Measurements from ENCODE around the gene TRAPPC8. TPM values are rescaled to one million over a fixed set of nuclear protein-coding genes. Genes with fewer than 3 reads are reported as not detected.

The TRAPPC8 gene
- total RNA-seq, 1 donor from 2014 or later, result 51.5 TPM

DNA sequence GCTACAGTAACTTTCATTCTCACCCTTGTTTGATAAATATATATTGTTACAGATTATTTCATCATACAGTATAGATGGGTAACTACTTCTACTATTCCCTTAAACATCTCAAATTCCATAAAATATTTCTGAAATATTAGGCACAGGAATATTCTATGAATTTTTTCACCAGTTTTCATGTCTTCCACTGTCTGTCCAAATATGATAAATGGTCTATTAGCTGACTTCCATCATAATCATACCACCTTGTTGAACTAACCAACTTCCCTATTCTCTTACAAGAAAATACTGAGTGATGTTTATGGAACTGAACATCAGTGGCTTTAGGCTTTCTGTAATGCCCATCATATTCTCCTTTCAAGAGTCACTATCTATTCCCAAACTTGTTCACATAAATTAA, 82.4 kb downstream of the TRAPPC8 start:
- TF ChIP-seq EZH2phosphoT487 (IDR thresholded peaks at IDR 0.05), result no peak
- no peak for TF ChIP-seq EZH2 (IDR thresholded peaks at IDR 0.05)
- TF ChIP-seq, protein P1, sequence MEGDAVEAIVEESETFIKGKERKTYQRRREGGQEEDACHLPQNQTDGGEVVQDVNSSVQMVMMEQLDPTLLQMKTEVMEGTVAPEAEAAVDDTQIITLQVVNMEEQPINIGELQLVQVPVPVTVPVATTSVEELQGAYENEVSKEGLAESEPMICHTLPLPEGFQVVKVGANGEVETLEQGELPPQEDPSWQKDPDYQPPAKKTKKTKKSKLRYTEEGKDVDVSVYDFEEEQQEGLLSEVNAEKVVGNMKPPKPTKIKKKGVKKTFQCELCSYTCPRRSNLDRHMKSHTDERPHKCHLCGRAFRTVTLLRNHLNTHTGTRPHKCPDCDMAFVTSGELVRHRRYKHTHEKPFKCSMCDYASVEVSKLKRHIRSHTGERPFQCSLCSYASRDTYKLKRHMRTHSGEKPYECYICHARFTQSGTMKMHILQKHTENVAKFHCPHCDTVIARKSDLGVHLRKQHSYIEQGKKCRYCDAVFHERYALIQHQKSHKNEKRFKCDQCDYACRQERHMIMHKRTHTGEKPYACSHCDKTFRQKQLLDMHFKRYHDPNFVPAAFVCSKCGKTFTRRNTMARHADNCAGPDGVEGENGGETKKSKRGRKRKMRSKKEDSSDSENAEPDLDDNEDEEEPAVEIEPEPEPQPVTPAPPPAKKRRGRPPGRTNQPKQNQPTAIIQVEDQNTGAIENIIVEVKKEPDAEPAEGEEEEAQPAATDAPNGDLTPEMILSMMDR (IDR thresholded peaks at IDR 0.05), result no peak
- no peaks in the 10 kb centered on the region for H4K20me1 ChIP-seq (ENCODE audit: low read depth)
- H3K4me2 ChIP-seq, result no peak overlapping the region
- Mint-ChIP-seq H3K27me3 (ENCODE audit: insufficient read depth, low read depth) (peaks cover 2% of the 10 kb centered on the region), H3K36me3 (peaks cover 7% of the 10 kb centered on the region), H3K4me3 (no peak overlapping the region), H3K27ac (no peak overlapping the region), H3K9me3 (no peaks in the 10 kb centered on the region), H3K4me1 (no peaks in the 10 kb centered on the region)
- H3K4me3 ChIP-seq, result no peak overlapping the region
- H3K27ac ChIP-seq, result no peak overlapping the region
- no peak for DNase-seq (ENCODE audit: low spot score)
- no peak overlapping the region for H3K9ac ChIP-seq
- H3K9me3 ChIP-seq (ENCODE audit: low read depth), result no peaks in the 10 kb centered on the region
- peaks cover 16% of the 10 kb centered on the region for H3K36me3 ChIP-seq
- no peaks in the 10 kb centered on the region for H3K27me3 ChIP-seq
- no peaks in the 10 kb centered on the region for H3K4me1 ChIP-seq
- H3K79me2 ChIP-seq (ENCODE audit: low read depth), result no peaks in the 10 kb centered on the region
- no peaks in the 10 kb centered on the region for H3F3A ChIP-seq (ENCODE audit: low read depth)
- H2AFZ ChIP-seq (replicated peaks), result no peak overlapping the region

DNA sequence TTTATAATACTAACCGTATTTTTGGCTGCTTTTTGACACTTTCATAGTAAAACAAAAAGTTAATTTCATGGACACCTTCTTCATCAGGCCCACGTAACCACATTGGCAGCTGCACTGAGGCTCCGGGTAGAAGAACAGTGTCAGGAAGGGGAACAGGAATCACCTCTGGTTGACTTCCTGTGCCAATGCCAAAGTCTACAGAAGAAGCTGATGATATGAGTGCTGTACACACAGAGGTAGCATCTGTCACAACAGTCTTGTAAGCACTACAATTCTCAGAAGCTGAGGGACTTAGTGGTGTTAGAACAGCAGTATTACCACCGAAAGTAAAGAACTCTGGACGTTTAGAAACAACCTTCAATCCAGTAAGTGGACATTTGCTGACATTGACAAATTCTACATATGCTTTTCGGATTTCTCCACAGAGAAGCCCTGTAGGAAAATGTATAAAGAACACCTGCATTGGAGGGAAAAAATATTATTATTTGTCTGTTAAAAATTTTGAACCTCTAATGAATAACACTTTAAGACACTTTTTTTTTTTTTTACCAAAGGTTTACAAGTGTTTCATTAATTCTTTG, 85.3 kb downstream of the TRAPPC8 start:
- Histone ChIP-seq H3K4me2 (no peak overlapping the region), H3K27ac (no peak overlapping the region), H3K36me3 (peaks cover 12% of the 10 kb centered on the region), H2AFZ (replicated peaks) (no peak overlapping the region), H3K9me3 (ENCODE audit: low read depth) (no peaks in the 10 kb centered on the region), H3K27me3 (no peaks in the 10 kb centered on the region), H3K4me1 (no peaks in the 10 kb centered on the region), H3K79me2 (ENCODE audit: low read depth) (no peaks in the 10 kb centered on the region), H3K9ac (no peak overlapping the region), H4K20me1 (ENCODE audit: low read depth) (no peaks in the 10 kb centered on the region), H3K4me3 (no peak overlapping the region), H3F3A (ENCODE audit: low read depth) (no peaks in the 10 kb centered on the region)
- H3K4me3 Mint-ChIP-seq, result no peak overlapping the region
- no peak overlapping the region for H3K27ac Mint-ChIP-seq
- DNase-seq (ENCODE audit: low spot score), result no peak
- peaks cover 2% of the 10 kb centered on the region for H3K27me3 Mint-ChIP-seq (ENCODE audit: insufficient read depth, low read depth)
- peaks cover 6% of the 10 kb centered on the region for H3K36me3 Mint-ChIP-seq
- no peaks in the 10 kb centered on the region for H3K9me3 Mint-ChIP-seq
- TF ChIP-seq EZH2phosphoT487 (IDR thresholded peaks at IDR 0.05) (no peak), EZH2 (IDR thresholded peaks at IDR 0.05) (no peak)
- TF ChIP-seq, protein P1 (IDR thresholded peaks at IDR 0.05), result no peak
- no peaks in the 10 kb centered on the region for H3K4me1 Mint-ChIP-seq

DNA sequence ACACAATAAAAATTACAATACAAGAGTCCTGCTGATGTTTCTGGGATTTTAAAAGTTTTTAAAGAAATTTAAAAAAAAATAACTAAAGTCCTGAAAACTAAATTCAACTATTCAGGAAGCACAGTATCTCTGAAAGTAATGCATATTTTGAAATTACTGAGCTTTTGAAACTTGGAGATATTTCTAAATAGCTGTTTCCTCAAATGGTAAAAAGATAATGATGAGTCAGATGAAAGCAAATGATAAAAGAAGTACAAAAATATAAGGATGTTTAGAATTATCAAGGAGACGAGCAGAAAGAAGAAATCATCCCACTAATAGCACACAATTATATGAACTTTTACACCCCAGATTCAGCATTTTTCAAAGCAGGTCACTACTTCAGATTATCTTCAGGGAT, 92.1 kb downstream of the TRAPPC8 start:
- Histone ChIP-seq H3K9ac (no peak overlapping the region), H2AFZ (replicated peaks) (no peak overlapping the region), H3K27ac (no peak overlapping the region), H3K9me3 (ENCODE audit: low read depth) (no peaks in the 10 kb centered on the region), H3K4me1 (no peaks in the 10 kb centered on the region), H3K36me3 (peaks cover 26% of the 10 kb centered on the region), H3K79me2 (ENCODE audit: low read depth) (no peaks in the 10 kb centered on the region), H3F3A (ENCODE audit: low read depth) (no peaks in the 10 kb centered on the region), H3K27me3 (no peaks in the 10 kb centered on the region), H4K20me1 (ENCODE audit: low read depth) (no peaks in the 10 kb centered on the region), H3K4me3 (no peak overlapping the region), H3K4me2 (no peak overlapping the region)
- H3K4me3 Mint-ChIP-seq, result no peak overlapping the region
- H3K27ac Mint-ChIP-seq, result no peak overlapping the region
- TF ChIP-seq EZH2phosphoT487 (IDR thresholded peaks at IDR 0.05) (no peak), EZH2 (IDR thresholded peaks at IDR 0.05) (no peak)
- TF ChIP-seq, protein P1 (IDR thresholded peaks at IDR 0.05), result no peak
- DNase-seq (ENCODE audit: low spot score), result no peak
- no peaks in the 10 kb centered on the region for H3K9me3 Mint-ChIP-seq
- no peaks in the 10 kb centered on the region for H3K4me1 Mint-ChIP-seq
- H3K27me3 Mint-ChIP-seq (ENCODE audit: insufficient read depth, low read depth), result no peaks in the 10 kb centered on the region
- peaks cover 13% of the 10 kb centered on the region for H3K36me3 Mint-ChIP-seq

Measured in neural progenitor cell (in vitro differentiated cells).